Endothelial cell of umbilical vein (primary cell): ENCODE data around the gene PIK3R1. TPM values are rescaled to one million over a fixed set of nuclear protein-coding genes. Genes with fewer than 3 reads are reported as not detected.

ENCODE experiments used
- BruUV-seq: library from RNA; stranded (reverse); fragments of 400-500 nt; replicated peaks from 2 replicates; lab custom pipeline; 2021; lab: Mats Ljungman, UMichigan
- CTCF ChIA-PET: fragments of 300-600, 350-600 bp; sonication (Branson Sonifier 250); formaldehyde crosslinking; loops from one replicate; lab custom pipeline; 2021; ENCODE audit warnings: antibody characterized with exemption, inconsistent platforms; lab: Charles Lee
- POLR2A ChIA-PET: fragments of 300-600, 350-600 bp; sonication (Branson Sonifier 250); formaldehyde crosslinking; loops from one replicate; lab custom pipeline; 2021; ENCODE audit warnings: antibody characterized with exemption, inconsistent platforms; lab: Charles Lee
- DNase-seq: peaks from one replicate; pipeline ENCODE4 v3.0.0-alpha.2; 2011; ENCODE audit warnings: low read depth, low spot score
- FAIRE-seq: peaks from 2 replicates; lab custom pipeline; 2011; peaks lifted over from hg19 to GRCh38; lab: Jason Lieb, UNC
- H2AFZ ChIP-seq: 2 replicates; pipeline ENCODE4 v1.6.0; 2012; ENCODE audit warnings: low read depth, low read length, control low read depth, inconsistent platforms
- H3K27ac ChIP-seq: 2 replicates; pipeline ENCODE4 v1.5.1; 2011; ENCODE audit warnings: low read depth, mild to moderate bottlenecking, control low read depth, low read length, moderate library complexity; ENCODE audit not compliant: insufficient read depth
- H3K27me3 ChIP-seq, 2 experiments: 2 replicates each; pipeline versions ENCODE4 v1.6.0 to v1.6.1; 2011; ENCODE audit warnings: low read length in 2 of 2, mixed read lengths in 1 of 2; ENCODE audit not compliant: control insufficient read depth in 2 of 2, insufficient read depth in 2 of 2
- H3K36me3 ChIP-seq, 2 experiments: 2 replicates in 1 of 2; 3 replicates in 1 of 2; pipeline ENCODE4 v1.5.1; 2011; ENCODE audit warnings: low read length in 2 of 2, mild to moderate bottlenecking in 1 of 2, moderate library complexity in 1 of 2; ENCODE audit not compliant: control insufficient read depth in 2 of 2, insufficient read depth in 2 of 2; ENCODE audit errors: extremely low read depth in 1 of 2
- H3K4me1 ChIP-seq: 3 replicates; pipeline ENCODE4 v1.5.1; 2011; ENCODE audit warnings: mild to moderate bottlenecking, low read length; ENCODE audit not compliant: control insufficient read depth, insufficient read depth; ENCODE audit errors: extremely low read depth
- H3K4me2 ChIP-seq: 2 replicates; pipeline ENCODE4 v1.6.1; 2011; ENCODE audit warnings: low read length, control low read depth, mixed read lengths; ENCODE audit not compliant: insufficient read depth
- H3K4me3 ChIP-seq, 3 experiments: fragments of 200-600 bp in 1 of 3; sonication (generic), shearing (Covaris generic) in 1 of 3; replicated peaks in 1 of 3; 2 replicates each; pipeline ENCODE4 v1.5.1; 2011 to 2016; ENCODE audit warnings: control low read depth in 3 of 3, low read length in 3 of 3, mild to moderate bottlenecking in 2 of 3, inconsistent platforms in 1 of 3, low read depth in 1 of 3, moderate library complexity in 1 of 3; ENCODE audit not compliant: insufficient read depth in 1 of 3
- H3K79me2 ChIP-seq: 2 replicates; pipeline ENCODE4 v1.6.0; 2012; ENCODE audit warnings: low read length, inconsistent platforms; ENCODE audit not compliant: control insufficient read depth, insufficient read depth
- H3K9ac ChIP-seq: replicated peaks from 2 replicates; pipeline ENCODE3; 2011; ENCODE audit warnings: low read length, control low read depth; ENCODE audit not compliant: insufficient read depth; ENCODE audit errors: extremely low read depth
- H3K9me1 ChIP-seq: replicated peaks from 3 replicates; pipeline ENCODE4 v1.6.0; 2011; ENCODE audit warnings: mild to moderate bottlenecking, low read length; ENCODE audit not compliant: control insufficient read depth, insufficient read depth; ENCODE audit errors: extremely low read depth
- H3K9me3 ChIP-seq: replicated peaks from 2 replicates; pipeline ENCODE4 v1.5.1; 2012; ENCODE audit warnings: low read length, inconsistent platforms; ENCODE audit not compliant: control insufficient read depth, insufficient read depth
- H4K20me1 ChIP-seq: replicated peaks from 2 replicates; pipeline ENCODE3; 2011; ENCODE audit warnings: mild to moderate bottlenecking, low read length; ENCODE audit not compliant: control insufficient read depth, insufficient read depth; ENCODE audit errors: extremely low read depth
- CTCF ChIP-seq, 2 donors: IDR thresholded peaks; 1 replicate in 1 of 2; 2 replicates in 1 of 2; pipeline ENCODE4 v1.5.1; 2011; ENCODE audit warnings: low read length in 2 of 2, mild to moderate bottlenecking in 2 of 2, moderate library complexity in 2 of 2, control low read depth in 1 of 2, inconsistent platforms in 1 of 2, low read depth in 1 of 2; ENCODE audit not compliant: insufficient read depth in 1 of 2; ENCODE audit errors: extremely low read depth in 1 of 2
- EZH2 ChIP-seq: IDR thresholded peaks from 2 replicates; pipeline ENCODE4 v1.6.1; 2012; ENCODE audit warnings: borderline replicate concordance, low read depth, mild to moderate bottlenecking, moderate library complexity, low read length, inconsistent platforms; ENCODE audit not compliant: severe bottlenecking
- FOS ChIP-seq: IDR thresholded peaks from 2 replicates; pipeline ENCODE4 v1.6.1; 2011; ENCODE audit warnings: mild to moderate bottlenecking, low read length, moderate library complexity, borderline replicate concordance; ENCODE audit not compliant: insufficient read depth
- GATA2 ChIP-seq: IDR thresholded peaks from 2 replicates; pipeline ENCODE4 v1.7.0; 2011; ENCODE audit warnings: low read depth, mild to moderate bottlenecking, moderate library complexity, mixed read lengths, low read length; ENCODE audit not compliant: insufficient read length, insufficient read depth
- JUN ChIP-seq: IDR thresholded peaks from 2 replicates; pipeline ENCODE4 v1.6.1; 2011; ENCODE audit warnings: borderline replicate concordance, low read depth; ENCODE audit not compliant: insufficient read length, insufficient read depth
- MAX ChIP-seq: IDR thresholded peaks from 2 replicates; pipeline ENCODE4 v1.6.1; 2011; ENCODE audit not compliant: insufficient read depth, insufficient read length
- MYC ChIP-seq: IDR thresholded peaks from one replicate; pipeline ENCODE4 v1.6.1; 2011; ENCODE audit warnings: mild to moderate bottlenecking, low read depth, low read length
- POLR2A ChIP-seq: IDR thresholded peaks from 2 replicates; pipeline ENCODE4 v1.6.1; 2012; ENCODE audit warnings: low read depth, mild to moderate bottlenecking, control low read depth, low read length
- POLR2AphosphoS5 ChIP-seq: IDR thresholded peaks from 2 replicates; pipeline ENCODE4 v1.6.1; 2012; ENCODE audit warnings: low read depth, mild to moderate bottlenecking, control low read depth, low read length, moderate library complexity; ENCODE audit not compliant: insufficient read depth
- dilution Hi-C: fragments of 300-500 bp; cut with MboI; formaldehyde crosslinking; loops from one replicate; pipeline ENCODE4 v1.15.0; 2019; ENCODE audit warnings: low sequenced_read_pairs; ENCODE audit not compliant: extremely low pct_ligation_motif_present
- intact Hi-C: fragments of 100-400 bp; cut with micrococcal nuclease; formaldehyde crosslinking; loops from one replicate; pipeline ENCODE4 v1.10.0; 2022
- polyA plus RNA-seq, 4 experiments: library from polyadenylated mRNA; depleted of rRNA in 3 of 4; stranded (reverse) in 3 of 4; unstranded in 1 of 4; fragments of >200 nt; gene quantifications; 2 replicates each; pipeline versions ENCODE4 v1.2.1 to v1.2.3, GENCODE V29; 2011 to 2012; ENCODE audit warnings: missing spikeins in 1 of 4
- total RNA-seq: library from RNA; stranded (reverse); gene quantifications from 2 replicates; pipeline ENCODE4 v1.2.3, GENCODE V29; 2021

PIK3R1 gene
- total and polyA plus RNA-seq, 2 donors (not counting 3 experiments of a cell fraction or from before 2014, with no cell fraction given): 2.8 to 30.0 TPM

GRCh38 chr5:68195137-68195536 lies 20.4 kb upstream of the PIK3R1 start:
- POLR2A ChIA-PET: no interaction called here
- no peak overlapping the region for H3K4me2 ChIP-seq
- no TSS peak for BruUV-seq
- no peak overlapping the region for H3K9ac ChIP-seq
- no peak for FAIRE-seq
- peaks cover 25% of the 10 kb centered on the region for H3K4me1 ChIP-seq
- H3K9me3 ChIP-seq: no peaks in the 10 kb centered on the region
- TF ChIP-seq CTCF (IDR thresholded peaks at IDR 0.05; ENCODE audit: extremely low read depth in 1 of 2, insufficient read depth in 1 of 2, low read depth in 1 of 2, low read length in 2 of 2) (no peak), POLR2A (no peak), POLR2AphosphoS5 (no peak), EZH2 (no peak), JUN (no peak), MYC (no peak), GATA2 (no peak), FOS (no peak), MAX (no peak)
- H2AFZ ChIP-seq: no peak overlapping the region
- H3K27me3 ChIP-seq: no peaks in the 10 kb centered on the region
- no peaks in the 10 kb centered on the region for H3K9me1 ChIP-seq
- no peaks in the 10 kb centered on the region for H3K79me2 ChIP-seq
- dilution Hi-C loops: no loop called here
- no peaks in the 10 kb centered on the region for H3K36me3 ChIP-seq
- intact Hi-C loops: no loop called here
- no peaks in the 10 kb centered on the region for H4K20me1 ChIP-seq
- no peak for DNase-seq
- no peak overlapping the region for H3K27ac ChIP-seq
- no peak overlapping the region for H3K4me3 ChIP-seq
- CTCF ChIA-PET: interaction anchor here (0.7 kb wide), 1 partner anchor 12 kb away, joined by 3 read pairs; no protein-coding TSS in a partner anchor
